GM10248 (cell line): ENCODE data around the gene CEBPB.

ENCODE experiments used
- CTCF ChIA-PET: fragments of 300-600 bp; sonication (Branson Sonifier 250); formaldehyde crosslinking; extraction: SDS; loops from one replicate; lab custom pipeline; 2021; ENCODE audit warnings: antibody characterized with exemption; lab: Yijun Ruan, JAX
- POLR2A ChIA-PET: fragments of 350-650 bp; sonication (Branson Sonifier 250); formaldehyde crosslinking; extraction: SDS; loops from one replicate; lab custom pipeline; 2020; ENCODE audit warnings: antibody characterized with exemption; lab: Yijun Ruan, JAX
- DNase-seq: peaks from one replicate; pipeline ENCODE4 v3.0.0; 2012; ENCODE audit errors: extremely low spot score
- CTCF ChIP-seq: IDR thresholded peaks from 2 replicates; pipeline ENCODE4 v1.5.1; 2012; ENCODE audit warnings: mild to moderate bottlenecking, low read depth; ENCODE audit errors: extremely low read depth, missing control alignments, control extremely low read depth

CEBPB gene

DNA sequence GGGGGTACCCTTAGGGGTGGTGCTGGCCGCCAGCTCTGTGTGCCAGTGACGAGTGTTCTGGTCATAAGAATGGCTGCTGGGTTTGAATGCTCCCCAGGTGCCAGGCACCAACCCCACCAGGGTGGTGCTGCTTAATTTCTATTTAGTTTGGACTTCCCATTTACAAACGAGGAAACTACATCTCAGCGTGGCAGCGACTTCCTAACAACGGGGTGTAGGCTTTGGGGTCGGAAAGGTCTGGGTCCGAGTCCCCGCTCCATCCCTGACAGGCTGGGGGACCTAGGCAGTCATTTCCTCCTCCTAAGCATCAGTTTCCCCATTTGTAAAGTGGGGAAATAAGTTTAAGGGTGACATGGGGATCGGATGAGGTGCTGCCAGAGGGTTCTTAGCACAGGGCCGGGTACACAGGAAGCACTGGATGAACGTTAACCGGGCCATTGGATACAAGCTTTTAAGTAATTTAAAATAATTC is 30.3 kb downstream of the CEBPB start:
- ChIA-PET POLR2A (interaction anchor here (0.6 kb wide), 1 partner anchor 317 kb away, joined by 3 read pairs; no protein-coding TSS in a partner anchor), CTCF (interaction anchor here (0.9 kb wide), 1 partner anchor 10 kb away, joined by 3 read pairs; no protein-coding TSS in a partner anchor)
- TF ChIP-seq CTCF: no peak

DNA sequence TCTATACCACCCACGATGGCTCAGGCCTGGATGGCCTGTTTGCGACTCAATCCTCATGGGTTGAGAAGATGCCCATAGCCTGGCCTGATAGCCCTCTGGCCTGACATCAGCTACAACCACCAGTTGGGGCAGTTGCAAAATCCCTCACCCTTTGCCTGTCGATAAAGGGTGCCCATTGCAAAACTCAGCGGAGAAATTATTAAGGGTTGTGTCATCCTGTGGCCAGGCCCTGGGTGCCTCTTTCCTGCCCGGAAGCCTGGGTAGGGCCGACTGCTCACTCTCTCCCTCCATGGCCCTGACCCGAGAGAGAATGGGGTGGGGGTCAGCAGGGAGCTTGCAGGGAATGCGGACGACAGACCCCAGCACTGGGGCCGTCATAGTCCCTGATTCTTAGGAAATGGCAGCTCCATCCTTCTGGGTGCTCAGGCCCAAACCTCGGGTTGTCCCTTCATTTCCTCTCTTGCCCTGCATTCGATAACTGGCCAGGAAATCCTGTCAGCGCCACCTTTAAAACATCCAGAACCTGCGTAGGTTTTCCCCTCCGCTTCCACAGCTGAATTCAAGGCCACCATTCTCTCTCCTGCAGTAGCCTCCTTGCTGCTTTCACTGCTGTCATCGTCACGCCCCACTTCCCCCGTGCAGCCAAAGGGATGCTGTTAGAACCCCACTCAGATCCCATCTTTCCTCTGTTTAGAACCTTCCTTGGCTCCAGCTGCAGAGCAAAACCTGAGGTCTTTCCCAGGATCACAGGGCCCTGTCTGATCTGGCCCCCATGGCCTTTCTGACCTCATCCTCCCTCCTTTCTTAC is 31.1 kb downstream of the CEBPB start:
- ChIA-PET CTCF (no interaction called here), POLR2A (interaction anchor here (0.6 kb wide), 1 partner anchor 318 kb away, joined by 3 read pairs; no protein-coding TSS in a partner anchor)
- no peak for TF ChIP-seq CTCF
- DNase-seq: no peak

More for the DNA sequence above, 30.3 kb downstream of the CEBPB start:
- DNase-seq: no peak

DNA sequence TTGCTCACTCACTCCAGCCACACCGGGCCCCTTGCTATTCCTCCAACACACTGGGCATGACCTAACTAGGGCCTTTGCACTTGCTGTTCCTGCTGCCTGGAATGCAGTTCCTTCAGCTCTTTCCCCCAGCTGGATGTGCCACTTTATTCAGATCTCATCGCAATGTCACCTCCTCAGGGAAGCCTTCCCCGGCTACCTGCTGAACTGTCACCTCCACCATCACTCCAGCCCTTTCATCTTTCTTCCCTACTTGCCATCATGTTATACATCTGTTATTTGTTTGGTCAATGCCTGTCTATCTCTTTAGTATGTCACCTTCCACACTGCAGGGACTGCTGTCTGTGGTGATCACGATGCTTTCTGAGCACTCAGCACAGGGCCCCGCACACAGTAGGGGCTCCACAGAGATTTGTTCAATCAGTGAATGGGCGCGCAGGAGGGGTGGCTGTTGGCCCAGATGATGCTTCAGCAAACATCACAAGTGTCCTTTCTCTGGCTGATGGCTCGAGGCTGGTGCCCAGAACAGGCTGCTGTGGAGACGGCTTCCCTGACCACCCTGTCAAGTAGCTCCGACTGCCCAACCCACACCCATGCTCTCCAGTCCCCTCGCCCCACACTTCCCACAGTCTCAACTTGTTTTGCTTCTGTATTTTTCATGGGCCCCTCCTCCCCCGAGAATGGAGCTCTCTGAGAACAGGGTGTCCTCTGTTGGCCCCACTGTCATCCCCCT is 31.8 kb downstream of the CEBPB start:
- TF ChIP-seq CTCF: no peak
- POLR2A ChIA-PET: no interaction called here
- CTCF ChIA-PET: no interaction called here
- DNase-seq: no peak

DNA sequence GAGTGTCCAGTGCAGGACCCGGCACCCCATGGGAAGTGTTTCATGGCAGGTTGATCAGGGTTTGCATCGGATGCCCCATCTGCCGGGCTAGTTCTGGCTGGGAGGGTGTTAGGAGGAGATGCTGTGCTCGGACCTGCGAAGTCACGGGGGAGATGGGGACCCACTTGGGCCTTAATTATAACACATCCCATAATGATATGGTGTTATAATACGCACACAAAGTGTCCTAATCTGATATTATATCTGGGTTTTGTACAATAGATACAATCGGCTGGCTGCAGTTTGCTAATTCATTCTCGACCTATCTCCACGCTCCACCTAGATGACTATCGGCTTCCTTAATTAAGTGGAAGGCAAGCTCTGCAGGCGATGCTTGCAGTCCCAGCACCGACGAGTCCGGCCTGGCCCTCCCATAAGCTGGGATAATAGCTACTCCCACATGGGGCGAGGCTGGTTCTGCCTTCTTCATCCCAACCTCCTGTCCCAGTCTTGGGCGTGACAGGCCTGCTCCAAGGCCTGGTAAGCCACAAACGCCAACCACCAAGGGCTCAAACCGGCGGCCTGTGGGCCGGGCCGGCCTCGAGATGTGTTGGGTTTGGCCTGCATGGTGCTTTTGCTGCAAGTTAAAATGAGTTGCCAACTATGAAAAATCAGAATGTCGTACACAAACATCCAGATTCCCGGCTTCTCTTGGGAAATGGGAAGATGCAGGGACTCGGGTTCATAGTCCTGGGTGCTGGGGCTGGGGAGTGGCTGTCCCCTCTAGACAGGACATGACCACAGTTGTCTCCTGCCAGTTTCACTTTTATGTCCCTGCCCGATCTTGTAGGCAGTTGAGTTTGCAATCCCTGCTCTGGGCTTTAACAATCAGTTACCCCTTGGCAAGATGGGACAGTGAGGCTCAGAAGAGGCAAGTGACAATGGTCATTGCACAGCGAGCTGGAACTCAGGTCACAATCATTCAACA is 32.7 kb downstream of the CEBPB start:
- DNase-seq: no peak
- TF ChIP-seq CTCF: no peak
- ChIA-PET CTCF (no interaction called here), POLR2A (no interaction called here)

- POLR2A ChIA-PET: no interaction called here
Measured at GRCh38 chr20:50224052-50224451, 33.4 kb downstream of the CEBPB start.

More at GRCh38 chr20:50224052-50224451, 33.4 kb downstream of the CEBPB start:
- TF ChIP-seq CTCF: no peak
- DNase-seq: no peak
- CTCF ChIA-PET: no interaction called here
